A549 (cell line): ENCODE measurements around the gene ADH4. TPM values are rescaled to one million over a fixed set of nuclear protein-coding genes. Genes with fewer than 3 reads are reported as not detected.
"Not testable (repeated sequence)": the region's sequence is repeated elsewhere in the genome, so short reads cannot be mapped to it uniquely, and the experiment has no call there.

ENCODE experiments used
- ATAC-seq, 2 experiments: fragments of 200-7000 bp in 1 of 2; fragments of >200 bp in 1 of 2; cut with Nextera tagmentation in 1 of 2; cut with Tn5 transposase in 1 of 2; 3 replicates each; pipeline versions ENCODE4 v1.8.0 to v1.9.1; 2018 to 2020; ENCODE audit warnings: mild to moderate bottlenecking in 1 of 2, moderate library complexity in 1 of 2
- CTCF ChIA-PET: fragments of 300-600 bp; sonication (Branson Sonifier 250); formaldehyde crosslinking; extraction: SDS; loops from one replicate; lab custom pipeline; 2021; ENCODE audit warnings: antibody characterized with exemption, inconsistent platforms; lab: Yijun Ruan, JAX
- POLR2A ChIA-PET: fragments of 350-600 bp; formaldehyde crosslinking; extraction: SDS; loops from one replicate; lab custom pipeline; 2021; ENCODE audit warnings: antibody characterized with exemption, inconsistent platforms; lab: Yijun Ruan, JAX
- DNase-seq, 2 experiments: peaks; one replicate each; pipeline versions ENCODE4 v3.0.0 to v3.0.0-alpha.2; 2011 to 2016; ENCODE audit warnings: low read depth in 1 of 2, low spot score in 1 of 2
- FAIRE-seq: peaks from 2 replicates; lab custom pipeline; 2011; peaks lifted over from hg19 to GRCh38; lab: Jason Lieb, UNC
- H3K27ac ChIP-seq, 2 experiments: fragments of >200 bp; sonication (Bioruptor Twin); formaldehyde crosslinking; 3 replicates each; pipeline ENCODE4 v1.5.1; 2016 to 2017
- H3K4me1 ChIP-seq: fragments of >200 bp; sonication (Bioruptor Twin); formaldehyde crosslinking; 3 replicates; pipeline ENCODE4 v1.6.1; 2016
- H3K4me2 ChIP-seq: fragments of >200 bp; sonication (Bioruptor Twin); formaldehyde crosslinking; 3 replicates; pipeline ENCODE4 v1.6.1; 2016
- H3K4me3 ChIP-seq: fragments of >200 bp; sonication (Bioruptor Twin); formaldehyde crosslinking; 3 replicates; pipeline ENCODE4 v1.5.1; 2016
- H3K9me3 ChIP-seq: fragments of >200 bp; sonication (Bioruptor Twin); formaldehyde crosslinking; 3 replicates; pipeline ENCODE4 v1.6.1; 2016
- ATOH8 ChIP-seq: fragments of 250-450 bp; sonication (Bioruptor Pico); IDR thresholded peaks from 2 replicates; pipeline ENCODE4 v1.5.0; 2020; ENCODE audit warnings: low read depth, mild to moderate bottlenecking, moderate library complexity
- CTCF ChIP-seq: fragments of >200 bp; sonication (Bioruptor Twin); formaldehyde crosslinking; IDR thresholded peaks from 3 replicates; pipeline ENCODE4 v1.5.1; 2016
- EP300 ChIP-seq, 2 experiments: fragments of >200 bp; sonication (Bioruptor Twin); formaldehyde crosslinking; IDR thresholded peaks; 2 replicates in 1 of 2; 3 replicates in 1 of 2; pipeline ENCODE4 v1.6.1; 2016 to 2017
- FOXS1 ChIP-seq: fragments of 250-450 bp; sonication (Bioruptor Pico); IDR thresholded peaks from 2 replicates; pipeline ENCODE4 v1.5.0; 2020; ENCODE audit warnings: mild to moderate bottlenecking, moderate library complexity
- HDAC2 ChIP-seq: fragments of 200-600 bp; sonication (generic); IDR thresholded peaks from 2 replicates; pipeline ENCODE4 v1.6.1; 2016
- JUNB ChIP-seq: fragments of >200 bp; sonication (Bioruptor Twin); formaldehyde crosslinking; IDR thresholded peaks from 2 replicates; pipeline ENCODE4 v1.6.1; 2016
- MAFK ChIP-seq: fragments of 450-650 bp; IDR thresholded peaks from 2 replicates; pipeline ENCODE4 v1.6.1; 2014; ENCODE audit not compliant: partially characterized antibody
- MYC ChIP-seq: IDR thresholded peaks from 2 replicates; pipeline ENCODE4 v1.6.1; 2012; ENCODE audit warnings: mild to moderate bottlenecking, inconsistent platforms, low read length, improper control_type of control experiment, borderline replicate concordance
- RAD21 ChIP-seq, 2 experiments: fragments of >200 bp in 1 of 2; sonication (Bioruptor Twin) in 1 of 2; formaldehyde crosslinking in 1 of 2; IDR thresholded peaks in 1 of 2; conservative IDR thresholded peaks in 1 of 2; 2 replicates in 1 of 2; 3 replicates in 1 of 2; pipeline ENCODE4 v1.6.1; 2012 to 2018; ENCODE audit warnings: inconsistent platforms in 1 of 2
- RNF2 ChIP-seq: fragments of 200-600 bp; sonication (generic); IDR thresholded peaks from 2 replicates; pipeline ENCODE4 v1.6.1; 2016; ENCODE audit warnings: low read depth, mild to moderate bottlenecking, antibody characterized with exemption, moderate library complexity, borderline replicate concordance
- SMC3 ChIP-seq: fragments of >200 bp; sonication (Bioruptor Twin); formaldehyde crosslinking; IDR thresholded peaks from 3 replicates; pipeline ENCODE4 v1.6.1; 2018; ENCODE audit warnings: inconsistent platforms
- SREBF2 ChIP-seq: fragments of 450-650 bp; IDR thresholded peaks from 2 replicates; pipeline ENCODE4 v1.6.1; 2014; ENCODE audit warnings: mild to moderate bottlenecking, moderate library complexity
- ZSCAN20 ChIP-seq: fragments of 250-450 bp; sonication (Bioruptor Pico); IDR thresholded peaks from 2 replicates; pipeline ENCODE4 v1.8.0; 2022; ENCODE audit warnings: mild to moderate bottlenecking, moderate library complexity
- WGBS: methylation state at CpG from one replicate; pipeline ENCODE4 v1.1.6; 2017; ENCODE audit errors: missing lambda C conversion rate; 5-methylcytosine and 5-hydroxymethylcytosine counted together
- polyA plus RNA-seq, 4 experiments: library from polyadenylated mRNA; depleted of rRNA in 3 of 4; stranded (reverse); fragments of >200 nt; fragmentation: RNase III in 1 of 4; extraction: RNeasy Plus Mini Kit Qiagen cat#74134 plus additional on column Dnase treatment in 1 of 4; gene quantifications; 2 replicates in 3 of 4; 3 replicates in 1 of 4; pipeline ENCODE4 v1.2.3, GENCODE V29; 2011 to 2017
- TF ChIP-seq, protein P1 (sequence below): fragments of >200 bp; sonication (Bioruptor Twin); formaldehyde crosslinking; IDR thresholded peaks from 2 replicates; pipeline ENCODE4 v1.6.1; 2016
- TF ChIP-seq, protein P2 (sequence below): fragments of 200-600 bp; sonication (generic); IDR thresholded peaks from 2 replicates; pipeline ENCODE4 v1.6.1; 2016; ENCODE audit warnings: antibody characterized with exemption, mild to moderate bottlenecking, moderate library complexity

The ADH4 gene
- polyA plus RNA-seq, 2 of the 4 experiments (the other 2 are of a cell fraction) = 0.16 TPM; not detected in 1

- ChIA-PET POLR2A (no interaction called here), CTCF (interaction anchor here (0.7 to 2.1 kb wide), 6 partner anchors 9 to 345 kb away, joined by 3 to 10 read pairs (median 4); no protein-coding TSS in a partner anchor)
- no peak overlapping the region for H3K27ac ChIP-seq
- H3K9me3 ChIP-seq = no peaks in the 10 kb centered on the region
- FAIRE-seq (no peak), ATAC-seq (no peak), DNase-seq (peak in 1 of 2 experiments; percentile 3)
- peak; percentile 21 to 41; a peak in 2 of 5 replicates for TF ChIP-seq RAD21 (conservative IDR thresholded peaks at IDR 0.05 in 1 of 2, IDR thresholded peaks at IDR 0.05 in 1 of 2)
- peak; percentile 41; the same call in 2 of the 3 replicates for TF ChIP-seq CTCF
- TF ChIP-seq JUNB = no peak
- TF ChIP-seq ZSCAN20 = no peak
- TF ChIP-seq MYC = no peak
- TF ChIP-seq, protein P1, sequence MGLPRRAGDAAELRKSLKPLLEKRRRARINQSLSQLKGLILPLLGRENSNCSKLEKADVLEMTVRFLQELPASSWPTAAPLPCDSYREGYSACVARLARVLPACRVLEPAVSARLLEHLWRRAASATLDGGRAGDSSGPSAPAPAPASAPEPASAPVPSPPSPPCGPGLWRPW = no peak
- no peak for TF ChIP-seq FOXS1
- no peak for TF ChIP-seq RNF2
- TF ChIP-seq SREBF2 = no peak
- no peak for TF ChIP-seq EP300 (IDR thresholded peaks at IDR 0.05)
- peak; percentile 41; the same call in 2 of the 3 replicates for TF ChIP-seq SMC3
- TF ChIP-seq, protein P2, sequence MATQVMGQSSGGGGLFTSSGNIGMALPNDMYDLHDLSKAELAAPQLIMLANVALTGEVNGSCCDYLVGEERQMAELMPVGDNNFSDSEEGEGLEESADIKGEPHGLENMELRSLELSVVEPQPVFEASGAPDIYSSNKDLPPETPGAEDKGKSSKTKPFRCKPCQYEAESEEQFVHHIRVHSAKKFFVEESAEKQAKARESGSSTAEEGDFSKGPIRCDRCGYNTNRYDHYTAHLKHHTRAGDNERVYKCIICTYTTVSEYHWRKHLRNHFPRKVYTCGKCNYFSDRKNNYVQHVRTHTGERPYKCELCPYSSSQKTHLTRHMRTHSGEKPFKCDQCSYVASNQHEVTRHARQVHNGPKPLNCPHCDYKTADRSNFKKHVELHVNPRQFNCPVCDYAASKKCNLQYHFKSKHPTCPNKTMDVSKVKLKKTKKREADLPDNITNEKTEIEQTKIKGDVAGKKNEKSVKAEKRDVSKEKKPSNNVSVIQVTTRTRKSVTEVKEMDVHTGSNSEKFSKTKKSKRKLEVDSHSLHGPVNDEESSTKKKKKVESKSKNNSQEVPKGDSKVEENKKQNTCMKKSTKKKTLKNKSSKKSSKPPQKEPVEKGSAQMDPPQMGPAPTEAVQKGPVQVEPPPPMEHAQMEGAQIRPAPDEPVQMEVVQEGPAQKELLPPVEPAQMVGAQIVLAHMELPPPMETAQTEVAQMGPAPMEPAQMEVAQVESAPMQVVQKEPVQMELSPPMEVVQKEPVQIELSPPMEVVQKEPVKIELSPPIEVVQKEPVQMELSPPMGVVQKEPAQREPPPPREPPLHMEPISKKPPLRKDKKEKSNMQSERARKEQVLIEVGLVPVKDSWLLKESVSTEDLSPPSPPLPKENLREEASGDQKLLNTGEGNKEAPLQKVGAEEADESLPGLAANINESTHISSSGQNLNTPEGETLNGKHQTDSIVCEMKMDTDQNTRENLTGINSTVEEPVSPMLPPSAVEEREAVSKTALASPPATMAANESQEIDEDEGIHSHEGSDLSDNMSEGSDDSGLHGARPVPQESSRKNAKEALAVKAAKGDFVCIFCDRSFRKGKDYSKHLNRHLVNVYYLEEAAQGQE = no peak
- no peak for TF ChIP-seq MAFK
- no peak for TF ChIP-seq HDAC2
- no peak for TF ChIP-seq ATOH8 (CRISPR knock-in tag)
- no peak overlapping the region for H3K4me3 ChIP-seq
- WGBS = 19% methylated on average over 8 of the region's 9 CpGs
- no peaks in the 10 kb centered on the region for H3K4me1 ChIP-seq
- H3K4me2 ChIP-seq = peak overlapping the region; percentile 8; the same call in 1 of the 3 replicates
Observed at GRCh38 chr4:99117876-99118693, 26.0 kb downstream of the ADH4 start.

DNA sequence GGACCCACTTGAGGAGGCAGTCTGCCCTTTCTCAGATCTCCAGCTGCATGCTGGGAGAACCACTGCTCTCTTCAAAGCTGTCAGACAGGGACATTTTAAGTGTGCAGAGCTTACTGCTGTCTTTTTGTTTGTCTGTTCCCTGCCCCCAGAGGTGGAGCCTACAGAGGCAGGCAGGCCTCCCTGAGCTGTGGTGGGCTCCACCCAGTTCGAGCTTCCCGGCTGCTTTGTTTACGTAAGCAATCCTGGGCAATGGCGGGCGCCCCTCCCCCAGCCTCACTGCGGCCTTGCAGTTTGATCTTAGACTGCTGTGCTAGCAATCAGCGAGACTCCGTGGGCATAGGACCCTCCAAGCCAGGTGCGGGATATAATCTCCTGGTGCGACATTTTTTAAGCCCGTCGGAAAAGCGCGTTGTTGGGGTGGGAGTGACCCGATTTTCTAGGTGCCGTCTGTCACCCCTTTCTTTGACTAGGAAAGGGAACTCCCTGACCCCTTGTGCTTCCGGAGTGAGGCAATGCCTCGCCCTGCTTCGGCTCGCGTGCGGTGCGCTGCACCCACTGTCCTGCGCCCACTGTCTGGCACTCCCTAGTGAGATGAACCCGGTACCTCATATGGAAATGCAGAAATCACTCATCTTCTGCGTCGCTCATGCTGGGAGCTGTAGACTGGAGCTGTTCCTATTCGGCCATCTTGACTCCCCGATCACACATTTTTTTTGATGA is 26.8 kb downstream of the ADH4 start:
- CTCF ChIA-PET = interaction anchor here (0.7 to 2.1 kb wide), 6 partner anchors 8 to 346 kb away, joined by 3 to 10 read pairs (median 4); no protein-coding TSS in a partner anchor
- H3K4me1 ChIP-seq, POLR2A ChIA-PET: not testable (repeated sequence)

DNA sequence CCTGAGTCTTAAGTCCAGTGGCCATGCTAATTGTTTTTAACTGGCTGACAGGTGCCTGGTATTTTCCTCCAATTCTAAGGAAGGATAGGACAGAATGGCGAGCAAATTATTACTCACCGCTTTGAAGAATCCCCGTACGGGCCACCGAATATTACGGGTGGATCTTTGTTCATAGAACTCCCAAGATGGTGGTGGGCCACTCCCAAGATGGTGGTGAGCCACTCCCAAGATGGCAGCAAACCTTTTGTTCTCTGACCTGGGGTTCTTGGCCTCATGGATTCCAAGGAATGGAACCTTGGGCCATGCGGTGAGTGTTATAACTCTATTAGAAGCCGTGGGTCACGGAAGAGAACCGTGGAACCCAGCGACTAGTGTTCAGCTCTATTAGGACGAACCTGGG is 34.8 kb downstream of the ADH4 start:
- POLR2A ChIA-PET, H3K27ac ChIP-seq, H3K4me3 ChIP-seq, DNase-seq, FAIRE-seq, H3K4me1 ChIP-seq, H3K9me3 ChIP-seq, ATAC-seq, H3K4me2 ChIP-seq: not testable (repeated sequence)
- 80% methylated on average over 12 of the region's 12 CpGs for WGBS
- CTCF ChIA-PET = interaction anchor here (1.2 to 1.3 kb wide), 2 partner anchors 8 to 9 kb away, joined by 3 read pairs; no protein-coding TSS in a partner anchor

More for the DNA sequence above, 26.8 kb downstream of the ADH4 start:
- H3K27ac ChIP-seq, H3K4me3 ChIP-seq, H3K9me3 ChIP-seq, FAIRE-seq, ATAC-seq, H3K4me2 ChIP-seq, DNase-seq: not testable (repeated sequence)
- 75% methylated on average over 12 of the region's 29 CpGs for WGBS
